ENCODE data around the gene MTF1.

- TF ChIP-seq CTCF (IDR thresholded peaks at IDR 0.05) (no peak), EZH2 (IDR thresholded peaks at IDR 0.05) (no peak), EZH2phosphoT487 (IDR thresholded peaks at IDR 0.05) (no peak)
Observed at GRCh38 chr1:37866491-37866890, 7.1 kb upstream of the MTF1 start.

Data from neural progenitor cell (in vitro differentiated cells).